Prostate gland (tissue), 2 donors: ENCODE measurements around the gene DPEP1. TPM values are rescaled to one million over a fixed set of nuclear protein-coding genes. Genes with fewer than 3 reads are reported as not detected.

ENCODE experiments used
- DNase-seq: peaks from one replicate; pipeline ENCODE4 v3.0.0-alpha.2; 2019; ENCODE audit warnings: low spot score
- H3K27ac ChIP-seq, 2 donors: fragments of 200-600 bp; sonication (generic); 2 replicates each; pipeline ENCODE4 v1.5.1; 2017 to 2019
- H3K27me3 ChIP-seq: fragments of 200-600 bp; sonication (generic); replicated peaks from 2 replicates; pipeline ENCODE4 v1.5.1; 2019; ENCODE audit not compliant: insufficient read depth
- H3K36me3 ChIP-seq, 2 donors: fragments of 200-600 bp; sonication (generic); 1 replicate in 1 of 2; 2 replicates in 1 of 2; pipeline versions ENCODE4 v1.5.1 to v1.8.1; 2017 to 2019
- H3K4me1 ChIP-seq: fragments of 200-600 bp; sonication (generic); replicated peaks from 2 replicates; pipeline ENCODE4 v1.5.1; 2019
- H3K4me3 ChIP-seq, 2 donors: fragments of 200-600 bp; sonication (generic); 2 replicates each; pipeline ENCODE4 v1.5.1; 2017 to 2019
- H3K9me3 ChIP-seq: fragments of 200-600 bp; sonication (generic); 2 replicates; pipeline ENCODE4 v1.5.1; 2017
- CTCF ChIP-seq, 4 experiments: fragments of 200-600 bp in 2 of 4; fragments of 450-650 bp in 2 of 4; sonication (generic) in 2 of 4; IDR thresholded peaks; 1 replicate in 3 of 4; 2 replicates in 1 of 4; pipeline ENCODE4 v1.5.1; 2016 to 2019; ENCODE audit warnings: antibody characterized with exemption in 4 of 4, mild to moderate bottlenecking in 2 of 4, moderate library complexity in 2 of 4
- POLR2A ChIP-seq: fragments of 450-650 bp; IDR thresholded peaks from one replicate; pipeline ENCODE4 v1.6.1; 2016; ENCODE audit warnings: antibody characterized with exemption, mild to moderate bottlenecking
- POLR2AphosphoS5 ChIP-seq: sonication (generic); formaldehyde crosslinking; IDR thresholded peaks from one replicate; pipeline ENCODE4 v1.6.1; 2017; ENCODE audit warnings: antibody characterized with exemption
- WGBS: methylation state at CpG from one replicate; pipeline ENCODE4 v1.1.5; 2018; 5-methylcytosine and 5-hydroxymethylcytosine counted together
- intact Hi-C: fragments of 100-400 bp; cut with DNase I; formaldehyde crosslinking; loops from one replicate; pipeline ENCODE4 v1.14.2; 2022
- total RNA-seq, 2 donors: library from RNA; depleted of rRNA; stranded (reverse); fragments of >200 nt; gene quantifications; one replicate each; pipeline ENCODE4 v1.1.0, GENCODE V29; 2016

DPEP1 gene
- total RNA-seq, 2 donors from 2014 or later: 274 TPM; not detected in 1

- TF ChIP-seq POLR2AphosphoS5 (no peak), CTCF (IDR thresholded peaks at IDR 0.05) (no peak), POLR2A (no peak)
- intact Hi-C loops: no loop called here
- H3K36me3 ChIP-seq: no peaks in the 10 kb centered on the region
- H3K4me1 ChIP-seq: no peaks in the 10 kb centered on the region
- no peak overlapping the region for H3K27ac ChIP-seq
- no peaks in the 10 kb centered on the region for H3K27me3 ChIP-seq
- no peaks in the 10 kb centered on the region for H3K9me3 ChIP-seq
- no peak for DNase-seq
- 66% methylated on average over 33 of the region's 34 CpGs for WGBS
- H3K4me3 ChIP-seq: no peak overlapping the region
These were observed 8.1 kb upstream of the DPEP1 start for GRCh38 chr16:89605186-89605970.

GRCh38 chr16:89606006-89606405, 7.4 kb upstream of the DPEP1 start:
- 69% methylated on average over 9 of the region's 9 CpGs for WGBS
- no peak for TF ChIP-seq POLR2AphosphoS5
- no peak for TF ChIP-seq CTCF (IDR thresholded peaks at IDR 0.05)
- no peak for TF ChIP-seq POLR2A
- intact Hi-C loops: no loop called here

GRCh38 chr16:89607453-89607852, 6.0 kb upstream of the DPEP1 start:
- no peak overlapping the region for H3K4me3 ChIP-seq
- H3K9me3 ChIP-seq: no peaks in the 10 kb centered on the region
- WGBS: 61% methylated on average over 9 of the region's 9 CpGs
- no peak for DNase-seq
- H3K4me1 ChIP-seq: no peaks in the 10 kb centered on the region
- H3K27ac ChIP-seq: no peak overlapping the region
- no peaks in the 10 kb centered on the region for H3K36me3 ChIP-seq
- TF ChIP-seq POLR2A (no peak), CTCF (IDR thresholded peaks at IDR 0.05) (no peak), POLR2AphosphoS5 (no peak)
- H3K27me3 ChIP-seq: no peaks in the 10 kb centered on the region
- intact Hi-C loops: no loop called here

More at GRCh38 chr16:89606006-89606405, 7.4 kb upstream of the DPEP1 start:
- no peaks in the 10 kb centered on the region for H3K36me3 ChIP-seq
- no peak overlapping the region for H3K4me3 ChIP-seq
- H3K9me3 ChIP-seq: no peaks in the 10 kb centered on the region
- no peaks in the 10 kb centered on the region for H3K4me1 ChIP-seq
- H3K27ac ChIP-seq: no peak overlapping the region
- H3K27me3 ChIP-seq: no peaks in the 10 kb centered on the region
- no peak for DNase-seq

GRCh38 chr16:89607937-89608740, 5.3 kb upstream of the DPEP1 start:
- DNase-seq: no peak
- 79% methylated on average over 32 of the region's 32 CpGs for WGBS

More at GRCh38 chr16:89607937-89608740, 5.3 kb upstream of the DPEP1 start:
- no peak overlapping the region for H3K27ac ChIP-seq
- intact Hi-C loops: no loop called here
- H3K4me3 ChIP-seq: no peak overlapping the region
- TF ChIP-seq POLR2A (no peak), CTCF (IDR thresholded peaks at IDR 0.05) (no peak)
- no peaks in the 10 kb centered on the region for H3K36me3 ChIP-seq
- no peaks in the 10 kb centered on the region for H3K4me1 ChIP-seq
- no peaks in the 10 kb centered on the region for H3K27me3 ChIP-seq
- no peaks in the 10 kb centered on the region for H3K9me3 ChIP-seq
